NB4 (cell line): Measurements from ENCODE around the gene MBD3L5.

Source experiments
- DNase-seq: peaks from one replicate; pipeline ENCODE4 v3.0.0; 2010; ENCODE audit warnings: low read depth
- H3K4me3 ChIP-seq: one replicate; pipeline ENCODE4 v1.5.1; 2011; ENCODE audit warnings: mild to moderate bottlenecking, low read depth, low read length, moderate library complexity
- CTCF ChIP-seq: IDR thresholded peaks from one replicate; pipeline ENCODE4 v1.5.1; 2012; ENCODE audit warnings: low read depth, low read length
- MYC ChIP-seq: IDR thresholded peaks from 2 replicates; pipeline ENCODE4 v1.6.1; 2011; ENCODE audit warnings: low read depth, low read length
- POLR2A ChIP-seq: IDR thresholded peaks from 2 replicates; pipeline ENCODE4 v1.6.1; 2011; ENCODE audit warnings: mild to moderate bottlenecking; ENCODE audit not compliant: insufficient read length; ENCODE audit errors: extremely low read depth
- TF ChIP-seq, protein P1 (sequence below): IDR thresholded peaks from 2 replicates; pipeline ENCODE4 v1.6.1; 2011; ENCODE audit warnings: low read depth, low read length

Gene MBD3L5

DNA sequence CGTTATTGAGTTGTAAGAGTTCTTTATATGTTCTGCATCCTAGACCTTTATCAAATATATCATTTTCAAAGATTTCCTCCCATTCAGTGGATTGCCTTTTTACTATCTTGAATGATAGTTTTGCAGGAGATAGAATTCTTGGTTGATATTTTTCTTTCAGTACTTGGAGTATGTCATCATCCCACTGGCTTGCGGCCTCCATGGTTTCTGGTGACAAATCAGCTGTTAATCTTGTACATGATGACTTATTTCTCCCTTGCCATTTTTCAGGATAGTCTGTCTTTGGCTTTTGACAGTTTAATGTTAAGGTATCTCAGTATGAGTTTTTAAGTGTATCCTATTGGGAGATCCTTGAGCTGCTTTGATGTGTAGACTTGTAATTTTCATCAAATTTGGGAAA lies 47.6 kb downstream of the MBD3L5 start:
- H3K4me3 ChIP-seq, result no peak overlapping the region
- no peak for TF ChIP-seq POLR2A
- TF ChIP-seq, protein P1, sequence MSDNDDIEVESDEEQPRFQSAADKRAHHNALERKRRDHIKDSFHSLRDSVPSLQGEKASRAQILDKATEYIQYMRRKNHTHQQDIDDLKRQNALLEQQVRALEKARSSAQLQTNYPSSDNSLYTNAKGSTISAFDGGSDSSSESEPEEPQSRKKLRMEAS, result no peak
- TF ChIP-seq CTCF, result no peak
- no peak for TF ChIP-seq MYC
- peak; percentile 9 for DNase-seq
